H9 (cell line): Measurements from ENCODE around the gene LPCAT2. TPM values are rescaled to one million over a fixed set of nuclear protein-coding genes. Genes with fewer than 3 reads are reported as not detected.

ENCODE experiments used
- DNase-seq: peaks from one replicate; pipeline ENCODE4 v3.0.0-alpha.2; 2017
- H2AFZ ChIP-seq: one replicate; pipeline ENCODE4 v1.6.1; 2013; ENCODE audit warnings: mild to moderate bottlenecking, low read length, control low read depth, moderate library complexity
- H2AK5ac ChIP-seq: 2 replicates; pipeline ENCODE4 v1.6.1; 2013; ENCODE audit warnings: low read length, control low read depth, mixed read lengths; ENCODE audit not compliant: insufficient read length
- H2BK120ac ChIP-seq: one replicate; pipeline ENCODE4 v1.6.1; 2013; ENCODE audit warnings: low read depth, mild to moderate bottlenecking, low read length, control low read depth, inconsistent platforms; ENCODE audit not compliant: poor library complexity, severe bottlenecking
- H2BK12ac ChIP-seq: 2 replicates; pipeline ENCODE4 v1.6.1; 2013; ENCODE audit warnings: low read length, control low read depth, mixed read lengths, low read depth; ENCODE audit not compliant: insufficient read length
- H2BK15ac ChIP-seq: 2 replicates; pipeline ENCODE4 v1.6.1; 2013; ENCODE audit warnings: low read depth, low read length, control low read depth
- H2BK20ac ChIP-seq: one replicate; pipeline ENCODE4 v1.6.1; 2013; ENCODE audit warnings: low read depth, mild to moderate bottlenecking, low read length, control low read depth, inconsistent platforms; ENCODE audit not compliant: poor library complexity, severe bottlenecking
- H2BK5ac ChIP-seq: 2 replicates; pipeline ENCODE4 v1.6.1; 2013; ENCODE audit warnings: low read length, control low read depth, mixed read lengths; ENCODE audit not compliant: insufficient read length
- H3K14ac ChIP-seq: 2 replicates; pipeline ENCODE4 v1.6.1; 2013; ENCODE audit warnings: low read length, control low read depth; ENCODE audit not compliant: insufficient read depth
- H3K18ac ChIP-seq: 2 replicates; pipeline ENCODE4 v1.6.1; 2013; ENCODE audit warnings: low read depth, mild to moderate bottlenecking, mixed read lengths, low read length, control low read depth; ENCODE audit not compliant: insufficient read length
- H3K23ac ChIP-seq: 2 replicates; pipeline ENCODE4 v1.6.1; 2013; ENCODE audit warnings: low read length, control low read depth, mixed read lengths, low read depth; ENCODE audit not compliant: insufficient read length
- H3K23me2 ChIP-seq: 2 replicates; pipeline ENCODE4 v1.6.1; 2013; ENCODE audit warnings: low read depth, mild to moderate bottlenecking, mixed read lengths, low read length, control low read depth; ENCODE audit not compliant: insufficient read length, poor library complexity, severe bottlenecking
- H3K27ac ChIP-seq: 2 replicates; pipeline ENCODE4 v1.5.1; 2013; ENCODE audit warnings: low read length, control low read depth, mixed read lengths, low read depth; ENCODE audit not compliant: insufficient read length
- H3K27me3 ChIP-seq: 2 replicates; pipeline ENCODE4 v1.6.1; 2013; ENCODE audit warnings: low read length, control low read depth, inconsistent platforms; ENCODE audit not compliant: insufficient read depth
- H3K4ac ChIP-seq: 2 replicates; pipeline ENCODE4 v1.6.1; 2013; ENCODE audit warnings: low read depth, mild to moderate bottlenecking, control low read depth, inconsistent platforms, low read length, moderate library complexity
- H3K4me1 ChIP-seq: 2 replicates; pipeline ENCODE4 v1.6.1; 2013; ENCODE audit warnings: low read length, control low read depth, inconsistent platforms; ENCODE audit not compliant: insufficient read depth
- H3K4me2 ChIP-seq: 2 replicates; pipeline ENCODE4 v1.6.1; 2013; ENCODE audit warnings: low read length, control low read depth, mixed read lengths; ENCODE audit not compliant: insufficient read length, insufficient read depth
- H3K56ac ChIP-seq: 2 replicates; pipeline ENCODE4 v1.6.1; 2013; ENCODE audit warnings: low read depth, mild to moderate bottlenecking, mixed read lengths, low read length, control low read depth; ENCODE audit not compliant: insufficient read length
- H3K79me1 ChIP-seq: 2 replicates; pipeline ENCODE4 v1.6.1; 2013; ENCODE audit warnings: low read depth, mild to moderate bottlenecking, moderate library complexity, low read length, control low read depth, inconsistent platforms; ENCODE audit not compliant: insufficient read depth, poor library complexity, severe bottlenecking
- H3K79me2 ChIP-seq: 2 replicates; pipeline ENCODE4 v1.6.1; 2013; ENCODE audit warnings: low read length, control low read depth, inconsistent platforms; ENCODE audit not compliant: insufficient read depth
- H3K9ac ChIP-seq: 2 replicates; pipeline ENCODE4 v1.6.1; 2013; ENCODE audit warnings: low read length, control low read depth, mixed read lengths; ENCODE audit not compliant: insufficient read length; ENCODE audit errors: extremely low read depth
- H3K9me3 ChIP-seq: one replicate; pipeline ENCODE4 v1.6.1; 2013; ENCODE audit warnings: low read depth, low read length, inconsistent platforms; ENCODE audit not compliant: control insufficient read depth
- H3T11ph ChIP-seq: one replicate; pipeline ENCODE4 v1.6.1; 2013; ENCODE audit warnings: mild to moderate bottlenecking, low read length, control low read depth, inconsistent platforms
- H4K20me1 ChIP-seq: one replicate; pipeline ENCODE4 v1.6.1; 2013; ENCODE audit not compliant: control insufficient read depth, insufficient read length, insufficient read depth
- H4K5ac ChIP-seq: 2 replicates; pipeline ENCODE4 v1.6.1; 2013; ENCODE audit warnings: low read depth, mild to moderate bottlenecking, mixed read lengths, low read length, control low read depth; ENCODE audit not compliant: insufficient read length
- H4K8ac ChIP-seq: replicated peaks from 2 replicates; pipeline ENCODE4 v1.6.1; 2013; ENCODE audit warnings: low read length, control low read depth, mixed read lengths, low read depth; ENCODE audit not compliant: insufficient read length
- H4K91ac ChIP-seq: 2 replicates; pipeline ENCODE4 v1.6.1; 2013; ENCODE audit warnings: low read depth, mild to moderate bottlenecking, moderate library complexity, mixed read lengths, low read length, control low read depth; ENCODE audit not compliant: insufficient read length
- H3K27ac Mint-ChIP-seq, 3 experiments: 2 replicates in 2 of 3; 3 replicates in 1 of 3; pipeline ENCODE4 v1.8.0; 2020 to 2021; ENCODE audit warnings: mixed read lengths in 3 of 3, mild to moderate bottlenecking in 1 of 3, moderate library complexity in 1 of 3
- H3K27me3 Mint-ChIP-seq: 2 replicates; pipeline ENCODE4 v1.8.0; 2021; ENCODE audit warnings: low read depth, mild to moderate bottlenecking, moderate library complexity, mixed read lengths
- H3K36me3 Mint-ChIP-seq, 3 experiments: 2 replicates in 2 of 3; 3 replicates in 1 of 3; pipeline ENCODE4 v1.8.0; 2020 to 2021; ENCODE audit warnings: low read depth in 3 of 3, mixed read lengths in 3 of 3; ENCODE audit not compliant: insufficient read depth in 1 of 3
- H3K4me1 Mint-ChIP-seq, 2 experiments: 2 replicates each; pipeline ENCODE4 v1.8.0; 2020; ENCODE audit warnings: mixed read lengths in 2 of 2
- H3K4me3 Mint-ChIP-seq, 2 experiments: 2 replicates in 1 of 2; 3 replicates in 1 of 2; pipeline ENCODE4 v1.8.0; 2020 to 2021; ENCODE audit warnings: mild to moderate bottlenecking in 2 of 2, mixed read lengths in 2 of 2, moderate library complexity in 1 of 2
- H3K9me3 Mint-ChIP-seq, 2 experiments: 2 replicates in 1 of 2; 3 replicates in 1 of 2; pipeline ENCODE4 v1.8.0; 2020; ENCODE audit warnings: mild to moderate bottlenecking in 2 of 2, mixed read lengths in 2 of 2, moderate library complexity in 1 of 2
- WGBS: extraction: QIAGEN DNeasy Blood & Tissue Kit; methylation state at CpG from one replicate; pipeline ENCODE4 v1.1.7; 2013; ENCODE audit warnings: missing lambda C conversion rate, low lambda C conversion rate, mixed read lengths; ENCODE audit not compliant: insufficient read length; ENCODE audit errors: extremely low coverage; 5-methylcytosine and 5-hydroxymethylcytosine counted together
- total RNA-seq: library from RNA; stranded (reverse); gene quantifications from 2 replicates; pipeline ENCODE4 v1.2.1, GENCODE V29; 2021
- TF ChIP-seq, protein P1 (sequence below): fragments of 200-600 bp; sonication (generic); conservative IDR thresholded peaks from 3 replicates; pipeline ENCODE4 v1.8.0; 2021; ENCODE audit warnings: antibody characterized with exemption, mild to moderate bottlenecking

Gene LPCAT2
- total RNA-seq, 1 experiment from 2014 or later, result 2.8 TPM

DNA sequence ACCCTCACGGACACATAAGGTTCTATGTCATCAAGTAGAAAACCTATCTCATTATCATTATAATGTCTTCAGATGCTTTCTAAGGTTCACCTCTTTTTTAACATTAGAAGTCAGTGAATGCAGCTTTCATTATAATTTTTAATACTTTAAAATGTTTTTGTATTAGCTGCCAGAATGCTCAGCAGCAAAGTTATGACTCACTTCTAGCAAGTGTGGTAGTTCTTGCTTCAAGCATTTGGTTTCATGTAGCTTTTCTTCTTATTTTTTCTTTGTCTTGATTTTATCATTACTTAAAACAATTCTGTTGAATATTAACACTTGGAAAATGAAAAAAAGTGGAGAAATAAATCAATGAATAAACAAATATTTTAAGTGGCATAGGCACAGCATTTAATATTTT is 23.4 kb downstream of the LPCAT2 start:
- no peaks in the 10 kb centered on the region for H3K79me1 ChIP-seq
- Mint-ChIP-seq H3K36me3 (peaks cover 0 to 2% (median 0%) of the 10 kb centered on the region in 3 experiments; a peak in 3 of 7 replicates), H3K27ac (0 out of 7 replicates have a peak overlapping the region, but pooled peaks of 1 of the 3 experiments have one; percentile 57), H3K9me3 (no peaks in the 10 kb centered on the region), H3K4me3 (no peak overlapping the region), H3K4me1 (no peaks in the 10 kb centered on the region), H3K27me3 (no peaks in the 10 kb centered on the region)
- no peak overlapping the region for H4K8ac ChIP-seq
- H2BK120ac ChIP-seq, result no peak overlapping the region
- H3K4ac ChIP-seq, result no peak overlapping the region
- H3K23me2 ChIP-seq, result no peaks in the 10 kb centered on the region
- TF ChIP-seq, protein P1, sequence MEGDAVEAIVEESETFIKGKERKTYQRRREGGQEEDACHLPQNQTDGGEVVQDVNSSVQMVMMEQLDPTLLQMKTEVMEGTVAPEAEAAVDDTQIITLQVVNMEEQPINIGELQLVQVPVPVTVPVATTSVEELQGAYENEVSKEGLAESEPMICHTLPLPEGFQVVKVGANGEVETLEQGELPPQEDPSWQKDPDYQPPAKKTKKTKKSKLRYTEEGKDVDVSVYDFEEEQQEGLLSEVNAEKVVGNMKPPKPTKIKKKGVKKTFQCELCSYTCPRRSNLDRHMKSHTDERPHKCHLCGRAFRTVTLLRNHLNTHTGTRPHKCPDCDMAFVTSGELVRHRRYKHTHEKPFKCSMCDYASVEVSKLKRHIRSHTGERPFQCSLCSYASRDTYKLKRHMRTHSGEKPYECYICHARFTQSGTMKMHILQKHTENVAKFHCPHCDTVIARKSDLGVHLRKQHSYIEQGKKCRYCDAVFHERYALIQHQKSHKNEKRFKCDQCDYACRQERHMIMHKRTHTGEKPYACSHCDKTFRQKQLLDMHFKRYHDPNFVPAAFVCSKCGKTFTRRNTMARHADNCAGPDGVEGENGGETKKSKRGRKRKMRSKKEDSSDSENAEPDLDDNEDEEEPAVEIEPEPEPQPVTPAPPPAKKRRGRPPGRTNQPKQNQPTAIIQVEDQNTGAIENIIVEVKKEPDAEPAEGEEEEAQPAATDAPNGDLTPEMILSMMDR, result no peak
- no peak overlapping the region for H3K14ac ChIP-seq
- no peak overlapping the region for H3K56ac ChIP-seq
- no peaks in the 10 kb centered on the region for H3K27me3 ChIP-seq
- no peak overlapping the region for H2BK15ac ChIP-seq
- no peaks in the 10 kb centered on the region for H4K20me1 ChIP-seq
- H2AK5ac ChIP-seq, result no peak overlapping the region
- no peak overlapping the region for H2BK12ac ChIP-seq
- no peak overlapping the region for H2BK5ac ChIP-seq
- H2BK20ac ChIP-seq, result no peak overlapping the region
- no peak overlapping the region for H3K4me2 ChIP-seq
- no peak overlapping the region for H3T11ph ChIP-seq
- no peak for DNase-seq
- no peak overlapping the region for H2AFZ ChIP-seq
- H3K79me2 ChIP-seq, result no peaks in the 10 kb centered on the region
- no CpG with 5 or more reads among the region's 1 CpG for WGBS
- no peaks in the 10 kb centered on the region for H3K4me1 ChIP-seq
- no peak overlapping the region for H3K27ac ChIP-seq
- H4K5ac ChIP-seq, result no peak overlapping the region
- no peak overlapping the region for H4K91ac ChIP-seq
- no peaks in the 10 kb centered on the region for H3K9me3 ChIP-seq
- H3K9ac ChIP-seq, result no peak overlapping the region
- H3K18ac ChIP-seq, result no peak overlapping the region
- no peak overlapping the region for H3K23ac ChIP-seq
